Caco-2 (cell line): ENCODE measurements around the gene USF1. TPM values are rescaled to one million over a fixed set of nuclear protein-coding genes. Genes with fewer than 3 reads are reported as not detected.

Experiments
- BruUV-seq: library from RNA; stranded (reverse); fragments of 400-500 nt; replicated peaks from 2 replicates; lab custom pipeline; 2021; lab: Mats Ljungman, UMichigan
- CTCF ChIA-PET: fragments of 300-600 bp; sonication (Branson Sonifier 250); formaldehyde crosslinking; loops from one replicate; lab custom pipeline; 2022; ENCODE audit warnings: antibody characterized with exemption; lab: Charles Lee
- POLR2A ChIA-PET: fragments of 300-600 bp; sonication (Branson Sonifier 250); formaldehyde crosslinking; loops from one replicate; lab custom pipeline; 2022; ENCODE audit warnings: antibody characterized with exemption; lab: Charles Lee
- DNase-seq, 2 experiments: peaks; one replicate each; pipeline versions ENCODE4 v3.0.0 to v3.0.0-alpha.2; 2020 to 2022
- H3K27me3 ChIP-seq: replicated peaks from 2 replicates; pipeline ENCODE4 v1.6.0; 2011; ENCODE audit warnings: low read length; ENCODE audit not compliant: control insufficient read depth, insufficient read depth
- H3K36me3 ChIP-seq: 2 replicates; pipeline ENCODE4 v1.5.1; 2011; ENCODE audit warnings: low read length; ENCODE audit not compliant: control insufficient read depth, insufficient read depth
- H3K4me1 ChIP-seq: fragments of 250-450 bp; sonication (Bioruptor Pico); 2 replicates; pipeline ENCODE4 v1.5.1; 2020; ENCODE audit warnings: mild to moderate bottlenecking
- H3K4me3 ChIP-seq: 2 replicates; pipeline ENCODE4 v1.5.1; 2011; ENCODE audit warnings: low read depth, mild to moderate bottlenecking, control low read depth, low read length
- H3K9me3 ChIP-seq: fragments of 250-450 bp; sonication (Bioruptor Pico); 2 replicates; pipeline ENCODE4 v1.5.1; 2020; ENCODE audit warnings: mild to moderate bottlenecking, moderate library complexity
- H3K27ac Mint-ChIP-seq: one replicate; pipeline ENCODE4 v1.8.0; 2022; ENCODE audit warnings: mixed read lengths; ENCODE audit not compliant: unreplicated experiment
- H3K27me3 Mint-ChIP-seq: one replicate; pipeline ENCODE4 v1.8.0; 2022; ENCODE audit warnings: mixed read lengths; ENCODE audit not compliant: insufficient read depth, unreplicated experiment
- H3K36me3 Mint-ChIP-seq: one replicate; pipeline ENCODE4 v1.8.0; 2022; ENCODE audit warnings: mild to moderate bottlenecking, mixed read lengths; ENCODE audit not compliant: insufficient read depth, unreplicated experiment
- H3K4me1 Mint-ChIP-seq: one replicate; pipeline ENCODE4 v1.8.0; 2022; ENCODE audit warnings: low read depth, mixed read lengths; ENCODE audit not compliant: unreplicated experiment
- H3K4me3 Mint-ChIP-seq: one replicate; pipeline ENCODE4 v1.8.0; 2022; ENCODE audit warnings: mild to moderate bottlenecking, moderate library complexity, mixed read lengths; ENCODE audit not compliant: unreplicated experiment
- H3K9me3 Mint-ChIP-seq: one replicate; pipeline ENCODE4 v1.8.0; 2022; ENCODE audit warnings: mixed read lengths; ENCODE audit not compliant: unreplicated experiment
- intact Hi-C: fragments of 100-400 bp; cut with micrococcal nuclease; formaldehyde crosslinking; loops from one replicate; pipeline ENCODE4 v1.10.0; 2022; ENCODE audit not compliant: unreplicated experiment
- total RNA-seq: library from RNA; stranded (reverse); gene quantifications from 2 replicates; pipeline ENCODE4 v1.2.3, GENCODE V29; 2022
- TF ChIP-seq, protein P1 (sequence below), 2 experiments: fragments of 200-600 bp in 1 of 2; IDR thresholded peaks; 1 replicate in 1 of 2; 2 replicates in 1 of 2; pipeline versions ENCODE4 v1.5.1 to v1.8.0; 2011 to 2022; ENCODE audit warnings: antibody characterized with exemption in 1 of 2, control low read depth in 1 of 2, inconsistent platforms in 1 of 2, low read depth in 1 of 2, low read length in 1 of 2, mild to moderate bottlenecking in 1 of 2, moderate library complexity in 1 of 2; ENCODE audit not compliant: insufficient read depth in 1 of 2, severe bottlenecking in 1 of 2, unreplicated experiment in 1 of 2

The USF1 gene
- total RNA-seq, 1 experiment from 2014 or later = 49.7 TPM

DNA sequence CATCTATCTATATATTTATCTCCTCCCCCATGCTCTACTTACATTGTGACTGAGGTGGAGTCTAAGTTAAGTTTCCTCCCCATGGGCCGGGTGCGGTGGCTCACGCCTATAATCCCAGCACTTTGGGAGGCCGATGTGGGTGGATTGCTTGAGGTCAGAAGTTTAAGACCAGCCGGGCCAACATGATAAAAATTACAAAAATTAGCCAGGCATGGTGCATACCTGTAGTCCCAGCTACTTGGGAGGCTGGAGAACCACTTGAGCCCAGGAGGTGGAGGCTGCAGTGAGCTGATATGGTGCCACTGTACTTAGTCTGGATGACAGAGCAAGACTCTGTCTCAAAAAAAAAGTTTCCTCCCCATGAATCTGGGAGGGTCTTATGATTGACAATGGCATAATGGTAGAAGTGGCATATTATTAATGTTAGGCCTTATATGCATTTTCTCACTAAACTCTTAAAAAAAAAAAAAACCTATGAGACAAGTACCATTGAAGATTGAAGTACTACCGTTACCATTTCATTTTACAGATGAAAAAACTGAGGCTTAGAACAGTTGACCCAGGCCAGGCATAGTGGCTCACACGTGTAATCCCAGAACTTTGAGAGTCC lies 36.1 kb downstream of the USF1 start:
- Histone ChIP-seq H3K27me3 (no peaks in the 10 kb centered on the region), H3K4me3 (no peak overlapping the region), H3K36me3 (peaks cover 2% of the 10 kb centered on the region), H3K4me1 (peaks cover 47% of the 10 kb centered on the region), H3K9me3 (no peaks in the 10 kb centered on the region)
- no peak for DNase-seq
- POLR2A ChIA-PET = interaction anchor here (0.6 to 1.3 kb wide), 2 partner anchors 11 to 12 kb away, joined by 3 to 7 read pairs; partner anchors contain the start of gene F11R
- H3K9me3 Mint-ChIP-seq = no peaks in the 10 kb centered on the region
- H3K36me3 Mint-ChIP-seq = peaks cover 57% of the 10 kb centered on the region
- intact Hi-C loops = no loop called here
- H3K4me1 Mint-ChIP-seq = peaks cover 37% of the 10 kb centered on the region
- TF ChIP-seq, protein P1, sequence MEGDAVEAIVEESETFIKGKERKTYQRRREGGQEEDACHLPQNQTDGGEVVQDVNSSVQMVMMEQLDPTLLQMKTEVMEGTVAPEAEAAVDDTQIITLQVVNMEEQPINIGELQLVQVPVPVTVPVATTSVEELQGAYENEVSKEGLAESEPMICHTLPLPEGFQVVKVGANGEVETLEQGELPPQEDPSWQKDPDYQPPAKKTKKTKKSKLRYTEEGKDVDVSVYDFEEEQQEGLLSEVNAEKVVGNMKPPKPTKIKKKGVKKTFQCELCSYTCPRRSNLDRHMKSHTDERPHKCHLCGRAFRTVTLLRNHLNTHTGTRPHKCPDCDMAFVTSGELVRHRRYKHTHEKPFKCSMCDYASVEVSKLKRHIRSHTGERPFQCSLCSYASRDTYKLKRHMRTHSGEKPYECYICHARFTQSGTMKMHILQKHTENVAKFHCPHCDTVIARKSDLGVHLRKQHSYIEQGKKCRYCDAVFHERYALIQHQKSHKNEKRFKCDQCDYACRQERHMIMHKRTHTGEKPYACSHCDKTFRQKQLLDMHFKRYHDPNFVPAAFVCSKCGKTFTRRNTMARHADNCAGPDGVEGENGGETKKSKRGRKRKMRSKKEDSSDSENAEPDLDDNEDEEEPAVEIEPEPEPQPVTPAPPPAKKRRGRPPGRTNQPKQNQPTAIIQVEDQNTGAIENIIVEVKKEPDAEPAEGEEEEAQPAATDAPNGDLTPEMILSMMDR (IDR thresholded peaks at IDR 0.05; ENCODE audit: insufficient read depth in 1 of 2, low read depth in 1 of 2, low read length in 1 of 2, severe bottlenecking in 1 of 2, unreplicated experiment in 1 of 2) = no peak
- no peak overlapping the region for H3K4me3 Mint-ChIP-seq
- no TSS peak for BruUV-seq
- CTCF ChIA-PET = interaction anchor here (0.6 kb wide), 3 partner anchors 10 to 216 kb away, joined by 3 read pairs; partner anchors contain the start of gene F11R
- H3K27me3 Mint-ChIP-seq = no peaks in the 10 kb centered on the region
- peak overlapping the region; percentile 35 for H3K27ac Mint-ChIP-seq

- ChIA-PET POLR2A (interaction anchor here (0.6 to 1.3 kb wide), 3 partner anchors 10 to 12 kb away, joined by 3 to 7 read pairs (median 3); partner anchors contain the start of gene F11R), CTCF (interaction anchor here (0.6 to 0.8 kb wide), 2 partner anchors 11 to 12 kb away, joined by 3 to 5 read pairs; partner anchors contain the start of gene F11R)
- Histone ChIP-seq H3K4me1 (peaks cover 40% of the 10 kb centered on the region), H3K36me3 (peaks cover 2% of the 10 kb centered on the region), H3K9me3 (no peaks in the 10 kb centered on the region), H3K27me3 (no peaks in the 10 kb centered on the region), H3K4me3 (no peak overlapping the region)
- H3K36me3 Mint-ChIP-seq = peaks cover 57% of the 10 kb centered on the region
- intact Hi-C loops = no loop called here
- BruUV-seq = no TSS peak
- TF ChIP-seq, protein P1 (IDR thresholded peaks at IDR 0.05; ENCODE audit: insufficient read depth in 1 of 2, low read depth in 1 of 2, low read length in 1 of 2, severe bottlenecking in 1 of 2, unreplicated experiment in 1 of 2) = no peak
- H3K27me3 Mint-ChIP-seq = no peaks in the 10 kb centered on the region
- peak overlapping the region; percentile 58 for H3K27ac Mint-ChIP-seq
- DNase-seq = peak in 1 of 2 experiments; percentile 53
- peak overlapping the region; percentile 27 for H3K4me3 Mint-ChIP-seq
- peaks cover 33% of the 10 kb centered on the region for H3K4me1 Mint-ChIP-seq
- no peaks in the 10 kb centered on the region for H3K9me3 Mint-ChIP-seq
Observed at GRCh38 chr1:161008869-161009510, 36.8 kb downstream of the USF1 start.

GRCh38 chr1:161007369-161007768 lies 38.4 kb downstream of the USF1 start:
- intact Hi-C loops = no loop called here
- Mint-ChIP-seq H3K27ac (no peak overlapping the region), H3K4me3 (no peak overlapping the region), H3K36me3 (peaks cover 53% of the 10 kb centered on the region), H3K9me3 (no peaks in the 10 kb centered on the region), H3K27me3 (no peaks in the 10 kb centered on the region), H3K4me1 (peaks cover 24% of the 10 kb centered on the region)
- H3K27me3 ChIP-seq = no peaks in the 10 kb centered on the region
- TF ChIP-seq, protein P1 (IDR thresholded peaks at IDR 0.05; ENCODE audit: insufficient read depth in 1 of 2, low read depth in 1 of 2, low read length in 1 of 2, severe bottlenecking in 1 of 2, unreplicated experiment in 1 of 2) = no peak
- H3K9me3 ChIP-seq = no peaks in the 10 kb centered on the region
- H3K4me1 ChIP-seq = peaks cover 27% of the 10 kb centered on the region
- no TSS peak for BruUV-seq
- H3K36me3 ChIP-seq = peaks cover 2% of the 10 kb centered on the region; the same call in 1 of the 2 replicates
- ChIA-PET POLR2A (no interaction called here), CTCF (interaction anchor here (0.6 to 1.2 kb wide), 3 partner anchors 10 to 14 kb away, joined by 3 to 4 read pairs (median 3); partner anchors contain the start of gene F11R)
- no peak overlapping the region for H3K4me3 ChIP-seq
- no peak for DNase-seq
